ENCODE data around the gene TMA7B. TPM values are rescaled to one million over a fixed set of nuclear protein-coding genes. Genes with fewer than 3 reads are reported as not detected.

Gene TMA7B
- total and polyA plus RNA-seq, 10 of the 15 experiments (the other 5 are each of a cell fraction or from before 2014, with no cell fraction given) = 0.33 to 2.9 (median 1.8) TPM

GRCh38 chr22:39956932-39957664 is 3.1 kb upstream of the TMA7B start (continued):
- no peak for TF ChIP-seq YY1 (IDR thresholded peaks at IDR 0.05; ENCODE audit: low read depth, low read length)
- TF ChIP-seq ETV6 (conservative IDR thresholded peaks at IDR 0.05 in 1 of 2, IDR thresholded peaks at IDR 0.05 in 1 of 2; ENCODE audit: borderline replicate concordance in 1 of 2, low read depth in 1 of 2) = peak in 1 of 2 experiments; percentile 54; a peak in 1 of 4 replicates
- no peak for TF ChIP-seq CEBPZ (IDR thresholded peaks at IDR 0.05; ENCODE audit: low read depth, low read length)
- TF ChIP-seq ZBTB4 (CRISPR knock-in tag; IDR thresholded peaks at IDR 0.05) = no peak
- TF ChIP-seq CBX3 (IDR thresholded peaks at IDR 0.05; ENCODE audit: borderline replicate concordance, low read depth) = no peak
- 0 out of 2 replicates have a peak, but pooled peaks have one; percentile 6 for TF ChIP-seq ZSCAN29 (IDR thresholded peaks at IDR 0.05)
- no peak; the same call in 1 of the 2 replicates for TF ChIP-seq RCOR1 (conservative IDR thresholded peaks at IDR 0.05; ENCODE audit: low read depth, low read length)
- TF ChIP-seq PRDM15 (CRISPR knock-in tag; IDR thresholded peaks at IDR 0.05) = no peak
- no peak for TF ChIP-seq REST (IDR thresholded peaks at IDR 0.05; ENCODE audit: low read depth, low read length)
- TF ChIP-seq E4F1 (IDR thresholded peaks at IDR 0.05; ENCODE audit: borderline replicate concordance, partially characterized antibody) = no peak

Measured in GM12878 (cell line).